ENCODE data around the gene C17orf58. TPM values are rescaled to one million over a fixed set of nuclear protein-coding genes. Genes with fewer than 3 reads are reported as not detected.
"Not testable (repeated sequence)": the region's sequence is repeated elsewhere in the genome, so short reads cannot be mapped to it uniquely, and the experiment has no call there.

C17orf58 gene
- total RNA-seq, 2 experiments from 2014 or later, result 17.8 to 27.7 TPM

DNA sequence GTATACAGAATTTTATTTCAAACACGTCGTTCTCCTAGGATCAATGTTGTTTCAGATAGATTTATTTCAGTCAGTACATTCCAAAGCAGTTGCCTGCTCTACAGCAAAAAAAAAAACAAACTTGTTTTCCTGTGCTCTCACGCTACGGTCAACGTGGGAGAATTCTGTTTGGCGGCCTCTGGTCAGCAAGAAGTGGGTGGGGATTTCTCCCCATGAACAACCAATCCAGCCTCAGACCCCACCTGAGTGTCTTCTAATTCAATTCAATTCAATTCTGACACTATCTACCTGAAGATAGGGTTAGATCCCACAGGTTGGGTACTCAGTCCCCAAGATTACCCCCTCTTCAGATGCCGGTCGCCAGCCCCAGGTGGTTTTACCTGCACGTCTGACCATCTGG, 22.1 kb downstream of the C17orf58 start:
- Histone ChIP-seq H3K9me3 (ENCODE audit: low read length) (no peaks in the 10 kb centered on the region), H3K36me3 (ENCODE audit: insufficient read depth, low read length) (peaks cover 59% of the 10 kb centered on the region), H4K20me1 (ENCODE audit: insufficient read depth, low read length) (no peaks in the 10 kb centered on the region), H3K4me1 (ENCODE audit: insufficient read depth, low read length, poor library complexity, severe bottlenecking) (no peaks in the 10 kb centered on the region), H3K4me2 (ENCODE audit: low read length) (no peak overlapping the region), H2AFZ (ENCODE audit: low read length) (no peak overlapping the region), H3K27ac (ENCODE audit: low read depth, low read length, poor library complexity, severe bottlenecking) (no peak overlapping the region), H3K9me2 (ENCODE audit: insufficient read depth, low read length) (no peaks in the 10 kb centered on the region), H3K4me3 (ENCODE audit: low read depth, low read length, poor library complexity, severe bottlenecking) (no peak overlapping the region), H3K79me2 (ENCODE audit: insufficient read depth, low read depth, low read length) (no peaks in the 10 kb centered on the region)
- intact Hi-C loops (cut with micrococcal nuclease; ENCODE audit: unreplicated experiment), result no loop called here
- TF ChIP-seq EZH2phosphoT487 (IDR thresholded peaks at IDR 0.05; ENCODE audit: borderline replicate concordance, low read depth, low read length), result no peak
- TF ChIP-seq, protein P1, sequence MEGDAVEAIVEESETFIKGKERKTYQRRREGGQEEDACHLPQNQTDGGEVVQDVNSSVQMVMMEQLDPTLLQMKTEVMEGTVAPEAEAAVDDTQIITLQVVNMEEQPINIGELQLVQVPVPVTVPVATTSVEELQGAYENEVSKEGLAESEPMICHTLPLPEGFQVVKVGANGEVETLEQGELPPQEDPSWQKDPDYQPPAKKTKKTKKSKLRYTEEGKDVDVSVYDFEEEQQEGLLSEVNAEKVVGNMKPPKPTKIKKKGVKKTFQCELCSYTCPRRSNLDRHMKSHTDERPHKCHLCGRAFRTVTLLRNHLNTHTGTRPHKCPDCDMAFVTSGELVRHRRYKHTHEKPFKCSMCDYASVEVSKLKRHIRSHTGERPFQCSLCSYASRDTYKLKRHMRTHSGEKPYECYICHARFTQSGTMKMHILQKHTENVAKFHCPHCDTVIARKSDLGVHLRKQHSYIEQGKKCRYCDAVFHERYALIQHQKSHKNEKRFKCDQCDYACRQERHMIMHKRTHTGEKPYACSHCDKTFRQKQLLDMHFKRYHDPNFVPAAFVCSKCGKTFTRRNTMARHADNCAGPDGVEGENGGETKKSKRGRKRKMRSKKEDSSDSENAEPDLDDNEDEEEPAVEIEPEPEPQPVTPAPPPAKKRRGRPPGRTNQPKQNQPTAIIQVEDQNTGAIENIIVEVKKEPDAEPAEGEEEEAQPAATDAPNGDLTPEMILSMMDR (conservative IDR thresholded peaks at IDR 0.05; ENCODE audit: low read length), result no peak
- DNase-seq (ENCODE audit: low spot score), result no peak
- CTCF ChIA-PET (ENCODE audit: unreplicated experiment), result no interaction called here
- BruUV-seq (replicated peaks), result no TSS peak
- POLR2A ChIA-PET, result interaction anchor here (2.3 kb wide), 1 partner anchor 10 kb away, joined by 8 read pairs; no protein-coding TSS in a partner anchor

DNA sequence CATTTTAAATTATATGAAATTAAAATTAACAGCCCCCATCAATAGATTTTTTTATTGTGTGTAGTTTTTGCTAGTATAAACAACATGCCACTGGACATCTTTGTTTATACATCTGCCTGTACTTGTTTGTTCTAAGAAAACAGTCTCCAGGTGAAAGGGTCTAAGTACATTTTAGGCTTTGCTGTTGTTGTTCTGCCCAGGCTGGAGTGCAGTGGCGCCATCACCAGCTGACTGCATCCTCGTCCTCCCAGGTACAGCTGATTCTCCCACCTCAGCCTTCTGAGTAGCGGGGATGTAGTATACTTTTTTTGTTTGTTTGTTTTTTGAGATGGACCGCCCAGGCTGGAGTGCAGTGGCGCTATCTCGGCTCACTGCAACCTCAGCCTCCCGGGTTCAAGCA, 25.5 kb downstream of the C17orf58 start:
- no peak overlapping the region for H3K27ac ChIP-seq (ENCODE audit: low read depth, low read length, poor library complexity, severe bottlenecking)
- H3K4me3 ChIP-seq (ENCODE audit: low read depth, low read length, poor library complexity, severe bottlenecking), result no peak overlapping the region
- H2AFZ ChIP-seq (ENCODE audit: low read length), result no peak overlapping the region
- intact Hi-C loops (cut with micrococcal nuclease; ENCODE audit: unreplicated experiment), result no loop called here
- BruUV-seq (replicated peaks), result no TSS peak
- TF ChIP-seq EZH2phosphoT487 (IDR thresholded peaks at IDR 0.05; ENCODE audit: borderline replicate concordance, low read depth, low read length), result no peak
- TF ChIP-seq, protein P1 (conservative IDR thresholded peaks at IDR 0.05; ENCODE audit: low read length), result no peak
- H3K9me2 ChIP-seq (ENCODE audit: insufficient read depth, low read length), result no peaks in the 10 kb centered on the region
- H4K20me1 ChIP-seq (ENCODE audit: insufficient read depth, low read length), result no peaks in the 10 kb centered on the region
- POLR2A ChIA-PET, result no interaction called here
- CTCF ChIA-PET (ENCODE audit: unreplicated experiment), result no interaction called here
- DNase-seq (ENCODE audit: low spot score), result no peak
- H3K9me3 ChIP-seq (ENCODE audit: low read length), result no peaks in the 10 kb centered on the region
- H3K36me3 ChIP-seq (ENCODE audit: insufficient read depth, low read length), result peaks cover 63% of the 10 kb centered on the region
- H3K4me2 ChIP-seq (ENCODE audit: low read length), result no peak overlapping the region
- H3K79me2 ChIP-seq (ENCODE audit: insufficient read depth, low read depth, low read length), result no peaks in the 10 kb centered on the region
- no peaks in the 10 kb centered on the region for H3K4me1 ChIP-seq (ENCODE audit: insufficient read depth, low read length, poor library complexity, severe bottlenecking)

DNA sequence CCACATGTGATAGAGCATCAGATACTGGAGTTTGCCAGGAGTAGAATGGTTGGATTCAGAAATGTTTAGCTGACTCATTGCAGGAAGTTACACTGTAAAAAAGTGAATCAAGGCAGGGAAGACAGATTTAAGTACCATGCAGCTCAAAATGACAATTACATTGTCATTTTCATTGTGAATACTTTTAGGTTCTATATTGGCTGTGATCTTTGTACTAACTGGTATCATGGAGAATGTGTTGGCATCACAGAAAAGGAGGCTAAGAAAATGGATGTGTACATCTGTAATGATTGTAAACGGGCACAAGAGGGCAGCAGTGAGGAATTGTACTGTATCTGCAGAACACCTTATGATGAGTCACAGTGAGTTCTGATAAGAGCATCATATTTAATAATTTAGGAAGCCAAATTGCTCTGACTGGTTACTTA, 33.1 kb downstream of the C17orf58 start:
- POLR2A ChIA-PET, result interaction anchor here (0.5 kb wide), 1 partner anchor 1923 kb away, joined by 3 read pairs; no protein-coding TSS in a partner anchor
- intact Hi-C loops (cut with micrococcal nuclease; ENCODE audit: unreplicated experiment); CTCF ChIA-PET (ENCODE audit: unreplicated experiment): not testable (repeated sequence)

DNA sequence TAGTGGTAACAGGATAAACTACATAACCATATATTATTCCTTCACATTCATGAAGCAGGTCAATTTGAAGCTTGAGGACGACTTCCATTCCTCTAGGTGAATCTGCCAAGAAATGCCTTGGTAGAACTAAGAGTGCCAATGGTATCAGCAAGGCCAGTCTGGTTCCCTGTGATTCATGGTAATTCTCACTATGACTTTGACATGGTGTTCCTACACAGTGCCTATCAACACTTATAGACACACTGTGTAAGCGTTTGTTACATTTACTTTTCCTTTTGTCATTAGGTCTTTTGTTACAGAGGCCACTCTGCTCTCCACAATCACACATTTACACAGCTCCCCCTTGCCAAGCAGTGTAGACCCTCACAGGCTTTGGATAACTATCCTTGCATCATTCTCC, 34.1 kb downstream of the C17orf58 start:
- H2AFZ ChIP-seq (ENCODE audit: low read length); H3K9me2 ChIP-seq (ENCODE audit: insufficient read depth, low read length); H3K4me3 ChIP-seq (ENCODE audit: low read depth, low read length, poor library complexity, severe bottlenecking); CTCF ChIA-PET (ENCODE audit: unreplicated experiment); H3K4me2 ChIP-seq (ENCODE audit: low read length); H3K9me3 ChIP-seq (ENCODE audit: low read length); H3K27ac ChIP-seq (ENCODE audit: low read depth, low read length, poor library complexity, severe bottlenecking); H4K20me1 ChIP-seq (ENCODE audit: insufficient read depth, low read length); intact Hi-C loops (cut with micrococcal nuclease; ENCODE audit: unreplicated experiment); H3K4me1 ChIP-seq (ENCODE audit: insufficient read depth, low read length, poor library complexity, severe bottlenecking); DNase-seq (ENCODE audit: low spot score); BruUV-seq (replicated peaks); H3K79me2 ChIP-seq (ENCODE audit: insufficient read depth, low read depth, low read length): not testable (repeated sequence)
- H3K36me3 ChIP-seq (ENCODE audit: insufficient read depth, low read length), result peaks cover 85% of the 10 kb centered on the region
- POLR2A ChIA-PET, result interaction anchor here (0.6 to 0.8 kb wide), 2 partner anchors 19 to 144 kb away, joined by 3 read pairs; no protein-coding TSS in a partner anchor

More for the DNA sequence above, 33.1 kb downstream of the C17orf58 start:
- H3K9me3 ChIP-seq (ENCODE audit: low read length); H3K9me2 ChIP-seq (ENCODE audit: insufficient read depth, low read length); BruUV-seq (replicated peaks); H3K4me3 ChIP-seq (ENCODE audit: low read depth, low read length, poor library complexity, severe bottlenecking); H3K4me1 ChIP-seq (ENCODE audit: insufficient read depth, low read length, poor library complexity, severe bottlenecking); H4K20me1 ChIP-seq (ENCODE audit: insufficient read depth, low read length); H3K4me2 ChIP-seq (ENCODE audit: low read length); H3K27ac ChIP-seq (ENCODE audit: low read depth, low read length, poor library complexity, severe bottlenecking); H2AFZ ChIP-seq (ENCODE audit: low read length); H3K79me2 ChIP-seq (ENCODE audit: insufficient read depth, low read depth, low read length): not testable (repeated sequence)
- peak; percentile 77 for DNase-seq (ENCODE audit: low spot score)
- TF ChIP-seq, protein P1 (conservative IDR thresholded peaks at IDR 0.05; ENCODE audit: low read length), result peak; percentile 76
- H3K36me3 ChIP-seq (ENCODE audit: insufficient read depth, low read length), result peaks cover 85% of the 10 kb centered on the region
